HepG2 (cell line): Measurements from ENCODE around the gene GRHPR. TPM values are rescaled to one million over a fixed set of nuclear protein-coding genes. Genes with fewer than 3 reads are reported as not detected.

Experiments used
- ATF5 ChIP-seq: sonication (generic); formaldehyde crosslinking; IDR thresholded peaks from 2 replicates; pipeline ENCODE4 v1.4.0; 2020; ENCODE audit warnings: mild to moderate bottlenecking, low read depth, missing genetic modification reagents
- HOMEZ ChIP-seq: IDR thresholded peaks from 2 replicates; pipeline ENCODE4 v1.6.1; 2016; ENCODE audit warnings: low read depth
- MIER3 ChIP-seq: IDR thresholded peaks from 2 replicates; pipeline ENCODE4 v1.6.1; 2016; ENCODE audit warnings: missing compliant biosample characterization, borderline replicate concordance
- MTA3 ChIP-seq: sonication (generic); formaldehyde crosslinking; IDR thresholded peaks from 2 replicates; pipeline ENCODE4 v1.4.0; 2020; ENCODE audit warnings: missing genetic modification reagents
- PATZ1 ChIP-seq: sonication (generic); formaldehyde crosslinking; IDR thresholded peaks from 2 replicates; pipeline ENCODE4 v1.4.0; 2020; ENCODE audit warnings: missing genetic modification reagents
- PTBP1 ChIP-seq: fragments of 200-400 bp; formaldehyde crosslinking; IDR thresholded peaks from 2 replicates; pipeline ENCODE4 v1.6.1; 2018; ENCODE audit warnings: low read length, low read depth; ENCODE audit not compliant: poor library complexity, severe bottlenecking
- SMARCC2 ChIP-seq: fragments of 450-650 bp; IDR thresholded peaks from 2 replicates; pipeline ENCODE4 v1.6.1; 2017; ENCODE audit warnings: antibody characterized with exemption, mild to moderate bottlenecking
- TBX3 ChIP-seq: fragments of 450-650 bp; IDR thresholded peaks from 2 replicates; pipeline ENCODE4 v1.6.1; 2017; ENCODE audit warnings: antibody characterized with exemption, mild to moderate bottlenecking, inconsistent platforms, borderline replicate concordance
- TOE1 ChIP-seq: sonication (generic); formaldehyde crosslinking; IDR thresholded peaks from 2 replicates; pipeline ENCODE4 v1.4.0; 2020; ENCODE audit warnings: mild to moderate bottlenecking, missing genetic modification reagents
- UBTF ChIP-seq: sonication (generic); formaldehyde crosslinking; IDR thresholded peaks from 2 replicates; pipeline ENCODE4 v1.4.0; 2020; ENCODE audit warnings: mild to moderate bottlenecking, missing genetic modification reagents
- USF2 ChIP-seq, 2 experiments: sonication (generic) in 1 of 2; formaldehyde crosslinking in 1 of 2; IDR thresholded peaks; 2 replicates each; pipeline versions ENCODE4 v1.5.1 to v1.6.1; 2011 to 2020; ENCODE audit warnings: borderline replicate concordance in 1 of 2, low read depth in 1 of 2, low read length in 1 of 2, mild to moderate bottlenecking in 1 of 2, missing genetic modification reagents in 1 of 2, moderate library complexity in 1 of 2
- ZBTB14 ChIP-seq: sonication (generic); formaldehyde crosslinking; IDR thresholded peaks from 2 replicates; pipeline ENCODE4 v1.4.0; 2020; ENCODE audit warnings: missing genetic modification reagents
- ZBTB26 ChIP-seq: IDR thresholded peaks from 2 replicates; pipeline ENCODE4 v1.6.1; 2016; ENCODE audit warnings: missing compliant biosample characterization, missing genetic modification reagents, borderline replicate concordance
- ZFP36 ChIP-seq: fragments of 150-350 bp; IDR thresholded peaks from 2 replicates; pipeline ENCODE4 v1.6.1; 2018; ENCODE audit warnings: borderline replicate concordance, low read length, low read depth; ENCODE audit not compliant: partially characterized antibody
- ZNF138 ChIP-seq: sonication (generic); formaldehyde crosslinking; IDR thresholded peaks from 2 replicates; pipeline ENCODE4 v1.5.0; 2020; ENCODE audit warnings: mild to moderate bottlenecking, low read depth, missing genetic modification reagents
- ZNF777 ChIP-seq: sonication (generic); formaldehyde crosslinking; IDR thresholded peaks from 2 replicates; pipeline ENCODE4 v1.4.0; 2020; ENCODE audit warnings: missing genetic modification reagents
- polyA plus RNA-seq, 8 experiments: library from polyadenylated mRNA; depleted of rRNA in 3 of 8; stranded (reverse) in 7 of 8; unstranded in 1 of 8; fragments of >200 nt; fragmentation: Illumina TruSeq in 4 of 8; extraction: Trizol in 4 of 8; gene quantifications; 2 replicates each; pipeline versions ENCODE4 v1.2.1 to v1.2.3, GENCODE V29; 2011 to 2016; ENCODE audit warnings: low read depth in 4 of 8, missing spikeins in 1 of 8, mixed read lengths in 1 of 8; ENCODE audit not compliant: insufficient read depth in 1 of 8
- total RNA-seq, 5 experiments: library from RNA; depleted of rRNA; stranded (reverse); fragments of >200 nt; fragmentation: Illumina TruSeq; extraction: Trizol; gene quantifications; 2 replicates each; pipeline ENCODE4 v1.2.3, GENCODE V29; 2016; ENCODE audit warnings: low read depth in 1 of 5

GRHPR gene
- total and polyA plus RNA-seq, 2 of the 13 experiments (the other 11 are each of a cell fraction or from before 2014, with no cell fraction given), result 113 to 115 TPM

GRCh38 chr9:37466037-37466709 is 43.7 kb downstream of the GRHPR start (continued):
- TF ChIP-seq ZBTB26 (CRISPR knock-in tag) (no peak; the same call in 1 of the 2 replicates), TOE1 (CRISPR knock-in tag) (no peak; the same call in 1 of the 2 replicates), ATF5 (no peak), ZNF777 (CRISPR knock-in tag) (peak; percentile 70), PTBP1 (peak; percentile 49), MTA3 (CRISPR knock-in tag) (no peak), ZBTB14 (CRISPR knock-in tag) (no peak), ZFP36 (no peak), SMARCC2 (no peak), PATZ1 (0 out of 2 replicates have a peak, but pooled peaks have one; percentile 21), HOMEZ (CRISPR knock-in tag) (no peak), MIER3 (CRISPR knock-in tag) (0 out of 2 replicates have a peak, but pooled peaks have one; percentile 16), UBTF (peak; percentile 72; the same call in 1 of the 2 replicates), ZNF138 (no peak), USF2 (IDR thresholded peaks at IDR 0.05; ENCODE audit: low read depth, low read length) (no peak), USF2 (CRISPR knock-in tag; IDR thresholded peaks at IDR 0.05; ENCODE audit: borderline replicate concordance) (0 out of 2 replicates have a peak, but pooled peaks have one; percentile 43), TBX3 (no peak)
